CD14-positive monocyte (primary cell): ENCODE data around the gene ARHGEF35. TPM values are rescaled to one million over a fixed set of nuclear protein-coding genes. Genes with fewer than 3 reads are reported as not detected.
"Not testable (repeated sequence)": the region's sequence is repeated elsewhere in the genome, so short reads cannot be mapped to it uniquely, and the experiment has no call there.

Experiments
- DNase-seq, 3 donors: peaks; one replicate each; pipeline ENCODE4 v3.0.0-alpha.2; 2011 to 2022
- H2AFZ ChIP-seq: 2 replicates; pipeline ENCODE4 v1.6.0; 2012; ENCODE audit warnings: mild to moderate bottlenecking, low read depth, low read length, inconsistent platforms; ENCODE audit not compliant: insufficient read depth, poor library complexity, severe bottlenecking
- H3K27ac ChIP-seq, 2 donors: 1 replicate in 1 of 2; 2 replicates in 1 of 2; pipeline ENCODE4 v1.5.1; 2012 to 2013; ENCODE audit warnings: low read length in 2 of 2, control low read depth in 1 of 2, inconsistent platforms in 1 of 2, low read depth in 1 of 2, mild to moderate bottlenecking in 1 of 2
- H3K27me3 ChIP-seq, 2 donors: one replicate each; pipeline versions ENCODE4 v1.6.0 to v1.6.1; 2011 to 2013; ENCODE audit warnings: low read length in 2 of 2; ENCODE audit not compliant: control insufficient read depth in 2 of 2, insufficient read depth in 2 of 2
- H3K36me3 ChIP-seq, 2 donors: replicated peaks in 1 of 2; 1 replicate in 1 of 2; 2 replicates in 1 of 2; pipeline versions ENCODE4 v1.5.1 to v1.6.1; 2012 to 2013; ENCODE audit warnings: low read length in 2 of 2, control low read depth in 1 of 2, inconsistent platforms in 1 of 2, mild to moderate bottlenecking in 1 of 2; ENCODE audit not compliant: insufficient read depth in 2 of 2, control insufficient read depth in 1 of 2
- H3K4me1 ChIP-seq, 2 donors: 1 replicate in 1 of 2; 2 replicates in 1 of 2; pipeline versions ENCODE4 v1.5.1 to v1.6.1; 2012 to 2013; ENCODE audit warnings: low read length in 2 of 2, control low read depth in 1 of 2, inconsistent platforms in 1 of 2, mild to moderate bottlenecking in 1 of 2, moderate library complexity in 1 of 2; ENCODE audit not compliant: insufficient read depth in 2 of 2, control insufficient read depth in 1 of 2
- H3K4me2 ChIP-seq: replicated peaks from 2 replicates; pipeline ENCODE3; 2012; ENCODE audit warnings: low read length, moderate library complexity, mild to moderate bottlenecking; ENCODE audit not compliant: poor library complexity, severe bottlenecking; ENCODE audit errors: extremely low read depth
- H3K4me3 ChIP-seq, 3 experiments: fragments of 200-600 bp in 1 of 3; sonication (generic) in 1 of 3; replicated peaks in 1 of 3; 1 replicate in 2 of 3; 2 replicates in 1 of 3; pipeline ENCODE4 v1.5.1; 2011 to 2013; ENCODE audit warnings: low read length in 3 of 3, mild to moderate bottlenecking in 3 of 3, control low read depth in 2 of 3, low read depth in 2 of 3, inconsistent platforms in 1 of 3, moderate library complexity in 1 of 3
- H3K79me2 ChIP-seq: 2 replicates; pipeline ENCODE4 v1.6.0; 2012; ENCODE audit warnings: mild to moderate bottlenecking, control low read depth, inconsistent platforms, low read length, moderate library complexity; ENCODE audit not compliant: insufficient read depth
- H3K9ac ChIP-seq: 2 replicates; pipeline ENCODE4 v1.6.0; 2017; ENCODE audit warnings: low read length, mild to moderate bottlenecking; ENCODE audit not compliant: insufficient read depth, poor library complexity, severe bottlenecking
- H3K9me3 ChIP-seq, 2 donors: replicated peaks in 1 of 2; 1 replicate in 1 of 2; 2 replicates in 1 of 2; pipeline versions ENCODE4 v1.5.1 to v1.6.1; 2012 to 2013; ENCODE audit warnings: low read length in 2 of 2, control low read depth in 1 of 2; ENCODE audit not compliant: control insufficient read depth in 1 of 2, insufficient read depth in 1 of 2
- H4K20me1 ChIP-seq: 2 replicates; pipeline ENCODE4 v1.6.0; 2012; ENCODE audit warnings: mild to moderate bottlenecking, low read length, control low read depth, moderate library complexity; ENCODE audit not compliant: insufficient read depth
- H3K27ac Mint-ChIP-seq, 7 donors: one replicate each; pipeline ENCODE4 v1.8.0; 2020; ENCODE audit warnings: mild to moderate bottlenecking in 7 of 7, mixed read lengths in 7 of 7, moderate library complexity in 6 of 7, inconsistent platforms in 2 of 7
- H3K27me3 Mint-ChIP-seq, 3 donors: one replicate each; pipeline ENCODE4 v1.8.0; 2021 to 2022; ENCODE audit warnings: low read depth in 3 of 3, mild to moderate bottlenecking in 3 of 3, mixed read lengths in 3 of 3, moderate library complexity in 3 of 3, inconsistent platforms in 1 of 3
- H3K36me3 Mint-ChIP-seq, 2 donors: one replicate each; pipeline ENCODE4 v1.8.0; 2020; ENCODE audit warnings: mixed read lengths in 2 of 2, inconsistent platforms in 1 of 2, mild to moderate bottlenecking in 1 of 2
- H3K4me1 Mint-ChIP-seq: one replicate; pipeline ENCODE4 v1.8.0; 2020; ENCODE audit warnings: mild to moderate bottlenecking, mixed read lengths
- H3K4me3 Mint-ChIP-seq, 2 donors: one replicate each; pipeline ENCODE4 v1.8.0; 2020; ENCODE audit warnings: mild to moderate bottlenecking in 2 of 2, mixed read lengths in 2 of 2, moderate library complexity in 1 of 2
- H3K9me3 Mint-ChIP-seq, 7 donors: one replicate each; pipeline ENCODE4 v1.8.0; 2020 to 2022; ENCODE audit warnings: mixed read lengths in 7 of 7, mild to moderate bottlenecking in 6 of 7, moderate library complexity in 6 of 7, inconsistent platforms in 2 of 7
- WGBS: methylation state at CpG from one replicate; pipeline ENCODE4 v1.1.5; 2013; ENCODE audit warnings: missing lambda C conversion rate; ENCODE audit not compliant: insufficient coverage; 5-methylcytosine and 5-hydroxymethylcytosine counted together
- intact Hi-C, 2 donors: fragments of 100-400 bp; cut with micrococcal nuclease; formaldehyde crosslinking; loops; one replicate each; pipeline versions ENCODE4 v1.15.0 to v1.15.1; 2023
- polyA plus RNA-seq, 3 donors: library from polyadenylated mRNA; depleted of rRNA in 1 of 3; unstranded in 2 of 3; stranded (reverse) in 1 of 3; fragments of 300-500 nt in 2 of 3; fragments of >200 nt in 1 of 3; fragmentation: Illumina TruSeq in 2 of 3; gene quantifications; 1 replicate in 2 of 3; 2 replicates in 1 of 3; pipeline ENCODE4 v1.2.3, GENCODE V29; 2012 to 2021
- TF ChIP-seq, protein P1 (sequence below): fragments of 200-600 bp; IDR thresholded peaks from one replicate; pipeline ENCODE4 v1.8.0; 2022; ENCODE audit warnings: antibody characterized with exemption, mild to moderate bottlenecking

The ARHGEF35 gene
- polyA plus RNA-seq, 3 donors: 0.05 to 0.64 (median 0.10) TPM

DNA sequence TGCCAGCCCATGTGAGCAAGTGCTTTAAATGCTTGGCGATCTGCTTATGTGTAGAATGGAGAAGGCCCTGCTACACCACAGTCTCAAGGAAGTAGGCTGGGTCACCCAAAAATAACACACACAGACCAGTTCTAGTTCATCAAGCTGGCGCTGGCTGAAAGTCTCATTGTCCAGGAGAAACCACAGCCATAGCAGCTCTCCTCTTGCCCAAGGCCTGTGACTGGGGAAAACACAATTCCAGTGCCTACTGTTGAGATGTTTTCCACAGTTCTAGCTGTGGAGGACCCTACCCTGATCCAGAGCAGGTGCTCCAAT lies 16.5 kb downstream of the ARHGEF35 start:
- H3K27ac Mint-ChIP-seq, H3K27me3 ChIP-seq, H3K27me3 Mint-ChIP-seq, H2AFZ ChIP-seq, H3K4me2 ChIP-seq, H4K20me1 ChIP-seq, H3K36me3 Mint-ChIP-seq, H3K79me2 ChIP-seq, H3K9ac ChIP-seq, H3K4me3 Mint-ChIP-seq, H3K36me3 ChIP-seq, H3K4me1 ChIP-seq, H3K27ac ChIP-seq, H3K4me3 ChIP-seq, H3K9me3 Mint-ChIP-seq, DNase-seq, H3K9me3 ChIP-seq: not testable (repeated sequence)
- H3K4me1 Mint-ChIP-seq: peaks cover 12% of the 10 kb centered on the region
- WGBS: no CpG with 5 or more reads among the region's 2 CpGs
- intact Hi-C loops: loop anchor here in 1 of 2 donors (10.0 kb wide), 1 partner anchor 216 kb away; no protein-coding TSS in a partner anchor

DNA sequence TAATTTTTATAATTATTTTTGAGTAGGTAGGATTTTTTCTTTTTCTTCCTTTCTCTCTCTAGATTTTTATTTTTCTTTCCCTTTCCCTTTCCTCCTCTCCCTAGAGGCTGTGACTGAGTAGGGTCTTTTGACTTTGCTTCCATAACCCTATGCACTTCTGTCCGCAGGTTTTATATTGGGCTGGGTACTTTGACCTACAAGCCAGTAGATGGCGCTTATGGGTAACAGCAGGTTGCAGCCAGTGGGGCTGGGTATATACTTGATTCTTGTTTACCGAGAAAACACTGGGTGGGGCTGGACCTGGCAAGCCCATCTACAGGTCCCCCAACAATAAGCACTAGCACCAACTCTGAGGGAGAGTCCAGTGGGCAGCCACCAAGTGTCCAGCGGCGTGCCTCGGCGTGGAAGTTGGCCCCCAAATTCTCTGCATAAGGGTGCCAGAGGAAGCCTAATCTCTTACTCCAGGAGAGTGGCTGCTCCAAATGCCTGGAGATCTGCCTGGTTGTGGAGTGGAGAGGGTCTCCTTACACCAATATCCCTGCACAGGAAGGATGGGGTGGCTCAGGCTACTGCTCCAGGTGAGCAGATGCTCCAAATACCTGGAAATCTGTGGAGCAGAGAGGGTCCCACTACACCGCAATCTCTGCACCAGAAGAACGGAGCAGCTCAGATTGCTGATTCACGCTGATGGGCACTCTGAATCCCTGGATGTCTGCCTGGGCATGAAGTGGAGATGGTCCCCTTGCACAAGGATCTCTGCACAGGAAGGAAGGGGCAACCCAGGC lies 17.1 kb downstream of the ARHGEF35 start:
- H3K9me3 Mint-ChIP-seq, H3K79me2 ChIP-seq, H3K4me3 ChIP-seq, H3K36me3 ChIP-seq, H2AFZ ChIP-seq, H3K27ac ChIP-seq, H3K9me3 ChIP-seq, H3K4me3 Mint-ChIP-seq, H3K27me3 ChIP-seq, H3K4me2 ChIP-seq, H3K9ac ChIP-seq, H3K4me1 ChIP-seq, H4K20me1 ChIP-seq, H3K36me3 Mint-ChIP-seq, H3K27ac Mint-ChIP-seq, H3K27me3 Mint-ChIP-seq: not testable (repeated sequence)
- WGBS: no CpG with 5 or more reads among the region's 10 CpGs
- H3K4me1 Mint-ChIP-seq: peaks cover 12% of the 10 kb centered on the region
- TF ChIP-seq, protein P1, sequence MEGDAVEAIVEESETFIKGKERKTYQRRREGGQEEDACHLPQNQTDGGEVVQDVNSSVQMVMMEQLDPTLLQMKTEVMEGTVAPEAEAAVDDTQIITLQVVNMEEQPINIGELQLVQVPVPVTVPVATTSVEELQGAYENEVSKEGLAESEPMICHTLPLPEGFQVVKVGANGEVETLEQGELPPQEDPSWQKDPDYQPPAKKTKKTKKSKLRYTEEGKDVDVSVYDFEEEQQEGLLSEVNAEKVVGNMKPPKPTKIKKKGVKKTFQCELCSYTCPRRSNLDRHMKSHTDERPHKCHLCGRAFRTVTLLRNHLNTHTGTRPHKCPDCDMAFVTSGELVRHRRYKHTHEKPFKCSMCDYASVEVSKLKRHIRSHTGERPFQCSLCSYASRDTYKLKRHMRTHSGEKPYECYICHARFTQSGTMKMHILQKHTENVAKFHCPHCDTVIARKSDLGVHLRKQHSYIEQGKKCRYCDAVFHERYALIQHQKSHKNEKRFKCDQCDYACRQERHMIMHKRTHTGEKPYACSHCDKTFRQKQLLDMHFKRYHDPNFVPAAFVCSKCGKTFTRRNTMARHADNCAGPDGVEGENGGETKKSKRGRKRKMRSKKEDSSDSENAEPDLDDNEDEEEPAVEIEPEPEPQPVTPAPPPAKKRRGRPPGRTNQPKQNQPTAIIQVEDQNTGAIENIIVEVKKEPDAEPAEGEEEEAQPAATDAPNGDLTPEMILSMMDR: peak; percentile 41
- peak in 2 of 3 donors; percentile 5 to 9 for DNase-seq
- intact Hi-C loops: loop anchor here in 1 of 2 donors (10.0 kb wide), 1 partner anchor 216 kb away; no protein-coding TSS in a partner anchor
